Stimulated activated CD8-positive, alpha-beta memory T cell treated with anti-CD3 and anti-CD28 coated beads, Interleukin-2, amount 100 ng/mL, for 1 hour (primary cell): ENCODE results near the gene ADAMTS2.

Experiments used
- DNase-seq, 2 donors: peaks; one replicate each; pipeline ENCODE4 v3.0.0-alpha.2; 2020; ENCODE audit warnings: low read depth in 2 of 2

Gene ADAMTS2

GRCh38 chr5:179343719-179344430 is 1.4 kb downstream of the ADAMTS2 start:
- no peak for DNase-seq

DNA sequence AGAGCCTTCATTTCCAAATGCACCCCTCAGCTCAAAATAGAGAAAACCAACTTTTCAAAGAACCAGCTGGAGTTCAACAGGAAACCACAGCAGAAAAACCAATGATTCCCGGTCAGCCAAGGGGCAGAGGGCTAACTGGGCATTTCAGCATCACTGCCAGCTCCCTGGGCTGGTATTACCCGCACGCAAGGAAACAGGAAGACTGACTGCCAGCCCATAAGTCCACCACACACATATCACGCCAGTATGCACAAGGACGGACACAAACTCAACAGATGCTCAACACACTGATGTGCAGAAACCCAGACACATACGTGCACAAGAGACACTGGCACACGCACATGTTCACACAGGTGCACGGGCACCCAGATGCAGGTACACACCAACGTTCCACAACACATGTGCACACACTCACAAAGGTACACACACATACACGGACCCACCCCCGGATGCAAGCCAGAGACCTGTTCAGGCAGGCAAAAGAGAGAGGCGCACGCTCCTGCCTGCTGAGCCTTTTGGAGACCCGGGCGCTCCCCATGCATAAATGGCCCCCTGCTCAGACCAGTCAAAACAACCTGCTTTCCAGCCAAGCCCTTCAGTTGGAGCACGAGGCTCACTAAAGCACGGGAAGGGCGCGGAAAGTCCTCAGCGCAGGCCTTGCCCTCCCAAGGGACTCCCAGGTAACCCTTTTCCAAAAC is 2.1 kb downstream of the ADAMTS2 start:
- DNase-seq = no peak

DNA sequence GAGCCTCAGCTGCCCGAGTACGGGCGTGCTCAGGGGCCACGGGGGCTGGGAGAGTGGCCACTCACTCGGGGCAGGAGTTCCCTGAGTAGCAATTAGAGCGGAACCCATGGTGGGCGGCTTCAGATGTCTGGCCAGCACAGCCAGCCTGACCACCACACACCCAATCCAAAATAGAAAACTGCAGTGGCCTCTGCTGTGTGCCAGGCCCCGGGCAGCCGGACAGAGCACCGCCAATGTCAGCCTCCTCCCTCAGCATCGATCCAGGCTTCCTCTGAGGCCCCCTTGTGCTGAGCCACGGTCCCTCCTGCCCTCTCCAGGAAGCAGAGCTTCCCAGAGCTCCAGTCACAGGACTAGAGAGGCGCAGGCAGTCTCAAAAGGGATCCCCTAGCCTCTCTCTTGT is 2.7 kb downstream of the ADAMTS2 start:
- no peak for DNase-seq

- no peak for DNase-seq
These were observed 4.8 kb downstream of the ADAMTS2 start for GRCh38 chr5:179340465-179340864.

- no peak for DNase-seq
These were observed 5.3 kb downstream of the ADAMTS2 start for GRCh38 chr5:179339996-179340395.

- DNase-seq = no peak
These were observed 6.2 kb downstream of the ADAMTS2 start for GRCh38 chr5:179339081-179339480.

DNA sequence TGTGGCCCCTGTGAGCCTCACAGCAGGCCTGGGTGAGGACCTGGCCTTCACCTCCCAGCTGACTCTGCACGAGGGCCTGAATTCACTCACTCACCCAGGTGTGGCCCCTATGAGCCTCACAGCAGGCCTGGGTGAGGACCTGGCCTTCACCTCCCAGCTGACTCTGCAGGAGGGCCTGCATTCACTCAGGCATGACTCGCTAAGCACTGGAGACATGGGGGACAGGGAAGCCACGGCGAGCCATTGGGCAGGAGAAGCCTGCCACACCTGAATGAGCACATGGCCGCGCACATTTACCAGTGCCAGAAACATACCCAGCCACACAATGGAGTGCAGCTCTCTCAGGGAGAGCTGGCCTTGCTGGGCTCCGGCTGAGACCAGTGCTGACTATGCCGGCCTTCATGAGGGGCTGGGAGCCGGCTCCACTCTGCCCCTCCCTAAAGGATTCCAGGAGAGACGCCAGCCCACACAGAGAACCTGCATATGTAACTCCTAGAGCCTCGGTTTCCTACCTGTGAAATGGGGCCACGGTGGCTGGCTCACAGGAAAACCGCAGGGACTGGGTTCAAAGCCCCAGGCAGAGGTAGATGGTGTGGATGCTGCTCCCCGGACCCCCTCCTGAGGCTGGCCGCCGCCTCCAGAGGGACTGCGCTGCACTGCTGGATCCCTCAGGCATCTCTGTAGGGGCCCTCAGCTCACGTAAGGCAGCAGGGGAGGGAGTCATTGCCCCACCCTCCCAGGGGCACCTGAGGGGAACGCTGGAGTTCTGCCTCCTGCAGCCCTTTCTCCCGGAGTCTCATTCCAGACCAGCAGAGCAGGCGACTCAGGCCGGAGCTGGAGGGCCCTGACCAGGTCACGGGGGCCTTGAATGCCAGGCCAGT is 7.2 kb downstream of the ADAMTS2 start:
- no peak for DNase-seq

DNA sequence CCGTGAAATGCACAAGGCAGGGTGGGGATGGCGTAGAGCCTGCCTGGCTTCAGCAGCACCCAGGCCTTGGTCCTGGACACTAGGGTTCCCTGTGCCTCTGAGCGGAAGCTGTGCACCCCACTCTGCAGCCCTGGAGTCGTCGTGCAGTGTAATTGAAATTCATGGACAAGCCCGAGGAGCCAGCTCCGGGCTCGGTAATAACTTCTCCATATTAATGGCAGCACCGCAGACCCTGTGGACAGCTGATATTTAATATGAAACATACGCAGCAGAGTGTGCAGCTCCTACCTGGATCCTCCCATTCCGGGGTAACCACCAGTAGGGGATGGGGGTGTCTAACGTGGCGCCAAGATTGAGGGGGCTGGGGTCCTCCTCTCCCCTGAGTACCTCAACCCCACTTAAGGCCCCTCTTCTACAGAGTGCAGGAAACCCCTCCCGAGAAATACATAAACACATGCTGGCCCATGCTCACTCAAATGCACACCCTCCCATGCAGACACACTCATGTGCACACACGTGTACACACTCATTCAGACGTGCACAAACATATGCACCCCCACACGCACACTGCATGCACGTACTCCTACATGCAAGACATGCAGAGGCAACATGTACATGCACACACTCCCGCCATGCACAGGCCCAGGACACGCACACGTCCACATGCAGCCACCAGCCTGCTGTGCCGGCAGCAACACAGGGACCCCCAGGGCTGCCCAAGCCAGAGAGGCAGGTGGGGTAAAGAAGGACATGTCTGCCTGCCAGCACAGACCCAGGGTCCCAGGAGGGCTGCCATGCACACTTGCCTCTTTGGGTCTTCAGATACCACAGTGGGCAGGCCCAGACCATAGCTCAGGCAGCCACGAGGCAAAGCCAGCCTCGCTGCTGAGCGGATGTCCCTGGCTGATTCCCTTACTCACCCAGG is 8.1 kb downstream of the ADAMTS2 start:
- no peak for DNase-seq

GRCh38 chr5:179336126-179336870 is 9.0 kb downstream of the ADAMTS2 start:
- no peak for DNase-seq

- no peak for DNase-seq
These were observed 11.2 kb downstream of the ADAMTS2 start for GRCh38 chr5:179333796-179334761.

- no peak for DNase-seq
These were observed 12.4 kb downstream of the ADAMTS2 start for GRCh38 chr5:179332741-179333290.

- DNase-seq = no peak
These were observed 13.5 kb downstream of the ADAMTS2 start for GRCh38 chr5:179331591-179332375.

- DNase-seq = no peak
These were observed 14.9 kb downstream of the ADAMTS2 start for GRCh38 chr5:179330186-179330900.

DNA sequence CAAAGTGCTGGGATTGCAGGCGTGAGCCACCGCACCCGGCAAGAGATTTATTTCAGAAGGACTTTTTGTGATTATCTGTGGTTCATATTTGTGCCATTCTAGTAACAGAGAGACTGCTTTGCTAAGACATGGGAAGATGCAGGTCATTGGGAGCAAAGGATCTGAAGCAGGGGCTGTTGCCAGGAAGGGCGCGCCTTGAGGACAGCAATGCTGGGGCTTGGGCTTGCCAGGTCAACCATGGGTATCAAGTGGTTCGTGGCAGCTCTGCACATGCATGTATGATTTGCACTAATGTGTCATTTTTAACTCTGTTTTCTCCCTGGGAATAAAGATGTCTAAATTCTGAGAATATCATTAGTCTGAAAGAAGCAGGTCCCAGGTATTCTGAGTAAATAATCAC is 17.0 kb downstream of the ADAMTS2 start:
- DNase-seq = no peak

- DNase-seq = no peak
These were observed 18.1 kb downstream of the ADAMTS2 start for GRCh38 chr5:179327021-179327735.

DNA sequence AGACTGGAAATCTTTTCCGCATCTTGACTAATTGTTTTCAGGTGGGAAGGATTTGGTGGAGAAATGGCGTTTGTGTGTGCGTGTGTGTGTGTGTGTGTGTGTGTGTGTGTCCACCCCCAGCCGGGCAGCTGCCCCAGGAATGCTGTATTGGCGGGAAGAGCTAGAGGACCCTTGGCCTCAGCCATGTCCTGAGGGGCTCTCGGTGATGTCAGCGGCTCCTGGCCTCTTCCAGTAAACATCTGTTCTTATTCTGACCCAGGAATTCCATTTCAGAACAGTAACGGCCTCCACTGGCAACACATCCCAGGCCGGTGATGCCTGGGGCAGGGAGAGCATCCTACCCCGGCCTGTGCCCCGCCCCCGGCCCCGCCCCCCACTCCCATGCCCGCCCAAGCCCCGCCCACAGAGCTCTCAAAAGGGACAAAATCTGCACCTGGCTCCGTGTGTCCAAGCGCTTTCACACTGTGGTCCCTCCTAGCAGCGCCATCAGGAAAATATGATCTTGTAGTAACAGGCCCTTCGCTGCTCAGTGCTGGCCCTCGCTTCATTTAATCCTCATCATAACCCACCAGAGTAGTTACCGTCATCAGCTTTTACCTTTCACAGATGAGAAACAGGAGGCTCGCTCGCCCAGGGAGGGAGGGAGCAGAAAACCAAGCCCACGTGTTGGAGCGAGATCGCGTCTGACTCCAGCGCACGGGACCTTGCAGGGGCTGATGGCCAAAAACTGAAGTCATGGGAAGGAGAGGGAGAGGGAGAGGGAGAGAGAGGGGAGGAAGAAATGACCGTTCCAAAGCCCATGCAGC is 18.9 kb downstream of the ADAMTS2 start:
- DNase-seq = no peak
